Measurements from ENCODE around the gene GRAMD4.

Gene GRAMD4

DNA sequence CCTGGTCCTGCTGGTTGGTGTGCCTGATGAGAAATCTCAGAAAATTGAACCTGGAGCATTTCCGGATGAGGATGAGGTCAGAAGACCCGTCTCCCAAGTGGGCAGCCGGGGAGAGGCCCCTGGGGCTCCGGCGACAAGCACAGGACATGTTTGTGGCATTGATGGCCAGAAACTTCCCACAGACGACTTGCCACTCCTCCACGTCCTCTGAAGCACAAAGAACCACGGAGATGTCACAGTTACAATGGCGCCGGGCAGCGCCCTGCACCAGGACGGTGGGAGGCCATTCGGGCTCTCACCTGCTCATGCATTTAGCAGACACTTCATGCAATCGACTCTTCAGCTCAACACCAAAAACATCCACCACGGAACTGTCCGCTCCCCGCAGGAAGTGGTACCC lies 71.4 kb downstream of the GRAMD4 start:
- Histone ChIP-seq H3K27me3 (ENCODE audit: control insufficient read depth, insufficient read depth, low read length) (no peaks in the 10 kb centered on the region), H3K9ac (ENCODE audit: low read depth, low read length) (no peak overlapping the region), H3K9me3 (ENCODE audit: control insufficient read depth, insufficient read depth, low read length) (no peaks in the 10 kb centered on the region), H3K36me3 (ENCODE audit: control insufficient read depth, insufficient read depth, low read length) (peaks cover 31% of the 10 kb centered on the region), H3K4me3 (ENCODE audit: low read depth, low read length) (no peak overlapping the region), H3K4me1 (ENCODE audit: control insufficient read depth, insufficient read depth, low read length) (no peaks in the 10 kb centered on the region)

DNA sequence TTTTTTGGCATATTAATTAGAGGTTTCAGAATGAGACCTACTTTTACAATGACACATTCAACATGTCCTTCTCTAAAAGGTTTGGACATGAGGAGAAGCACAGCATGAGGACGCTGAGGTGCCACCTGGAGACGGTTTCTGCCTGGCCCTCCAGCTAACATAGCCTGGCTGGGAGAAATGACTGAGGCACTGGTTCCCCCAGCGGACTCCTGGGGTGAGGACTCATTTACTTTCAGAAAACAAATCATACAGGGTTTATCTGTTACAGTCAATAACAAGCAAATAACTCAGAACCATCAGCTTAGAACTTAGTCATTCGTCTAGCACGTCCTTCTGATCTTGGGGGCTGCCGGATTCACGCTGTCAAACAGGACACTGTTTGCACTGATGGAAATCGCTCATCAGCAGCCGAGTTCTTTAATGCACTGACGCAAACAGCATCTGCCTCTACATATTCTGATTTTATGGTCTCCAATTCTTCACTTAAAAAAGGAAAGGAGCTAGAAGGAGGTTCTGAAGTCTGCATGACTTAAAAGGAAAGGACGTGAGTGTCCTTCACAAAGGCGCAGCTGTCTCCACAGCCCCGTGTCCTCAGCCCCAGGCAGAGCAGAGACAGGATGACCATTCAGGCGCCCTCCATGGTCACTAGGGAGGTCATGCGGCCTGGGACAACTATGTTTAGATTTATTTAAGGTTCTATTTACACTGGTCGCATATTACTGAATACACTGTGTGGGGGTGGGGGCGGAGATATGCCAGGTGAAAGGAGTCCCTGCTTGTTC lies 73.6 kb downstream of the GRAMD4 start:
- H3K4me3 ChIP-seq (ENCODE audit: low read depth, low read length), result no peak overlapping the region
- H3K27me3 ChIP-seq (ENCODE audit: control insufficient read depth, insufficient read depth, low read length), result no peaks in the 10 kb centered on the region
- no peaks in the 10 kb centered on the region for H3K4me1 ChIP-seq (ENCODE audit: control insufficient read depth, insufficient read depth, low read length)
- H3K9me3 ChIP-seq (ENCODE audit: control insufficient read depth, insufficient read depth, low read length), result no peaks in the 10 kb centered on the region
- H3K36me3 ChIP-seq (ENCODE audit: control insufficient read depth, insufficient read depth, low read length), result peaks cover 27% of the 10 kb centered on the region
- H3K9ac ChIP-seq (ENCODE audit: low read depth, low read length), result no peak overlapping the region

DNA sequence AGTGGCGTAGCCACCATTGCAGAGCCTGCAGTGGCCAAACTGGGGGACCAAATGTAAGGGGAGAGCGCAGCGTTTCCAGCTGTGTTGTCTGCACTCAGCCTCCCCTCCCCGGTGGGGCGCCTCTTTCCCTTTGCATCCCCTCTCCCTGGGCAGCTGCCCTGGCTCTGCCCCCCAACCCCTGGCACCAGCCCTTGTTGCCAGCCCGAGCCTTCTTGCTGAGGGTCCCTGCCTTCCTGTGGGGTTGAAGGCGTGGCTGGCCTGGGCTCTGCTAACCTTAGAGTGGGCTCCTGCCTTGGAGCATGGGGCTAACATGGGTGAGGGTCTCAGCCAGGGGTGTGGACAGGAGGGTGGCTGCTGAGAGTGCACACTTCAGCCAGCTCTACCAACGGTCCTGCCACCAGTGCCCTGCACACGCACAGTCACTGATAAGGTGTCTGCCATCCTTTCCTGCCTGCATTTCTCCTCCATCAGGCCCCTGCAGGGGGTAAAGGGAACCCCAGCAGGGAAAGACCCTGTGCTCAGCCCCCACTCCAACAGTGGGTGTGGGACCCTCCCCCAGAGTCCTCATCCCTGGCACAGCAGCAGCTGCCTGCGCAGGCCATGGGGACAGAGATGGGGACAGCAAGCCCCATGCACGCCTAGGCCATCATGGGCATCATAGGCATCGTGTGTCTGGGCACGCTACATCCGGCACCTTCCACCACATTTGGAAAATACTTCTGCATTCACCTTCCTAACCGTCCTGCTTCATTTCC lies 74.4 kb downstream of the GRAMD4 start:
- no peak overlapping the region for H3K9ac ChIP-seq (ENCODE audit: low read depth, low read length)
- H3K9me3 ChIP-seq (ENCODE audit: control insufficient read depth, insufficient read depth, low read length), result no peaks in the 10 kb centered on the region
- peaks cover 32% of the 10 kb centered on the region for H3K36me3 ChIP-seq (ENCODE audit: control insufficient read depth, insufficient read depth, low read length)
- no peak overlapping the region for H3K4me3 ChIP-seq (ENCODE audit: low read depth, low read length)
- no peaks in the 10 kb centered on the region for H3K4me1 ChIP-seq (ENCODE audit: control insufficient read depth, insufficient read depth, low read length)
- no peaks in the 10 kb centered on the region for H3K27me3 ChIP-seq (ENCODE audit: control insufficient read depth, insufficient read depth, low read length)

DNA sequence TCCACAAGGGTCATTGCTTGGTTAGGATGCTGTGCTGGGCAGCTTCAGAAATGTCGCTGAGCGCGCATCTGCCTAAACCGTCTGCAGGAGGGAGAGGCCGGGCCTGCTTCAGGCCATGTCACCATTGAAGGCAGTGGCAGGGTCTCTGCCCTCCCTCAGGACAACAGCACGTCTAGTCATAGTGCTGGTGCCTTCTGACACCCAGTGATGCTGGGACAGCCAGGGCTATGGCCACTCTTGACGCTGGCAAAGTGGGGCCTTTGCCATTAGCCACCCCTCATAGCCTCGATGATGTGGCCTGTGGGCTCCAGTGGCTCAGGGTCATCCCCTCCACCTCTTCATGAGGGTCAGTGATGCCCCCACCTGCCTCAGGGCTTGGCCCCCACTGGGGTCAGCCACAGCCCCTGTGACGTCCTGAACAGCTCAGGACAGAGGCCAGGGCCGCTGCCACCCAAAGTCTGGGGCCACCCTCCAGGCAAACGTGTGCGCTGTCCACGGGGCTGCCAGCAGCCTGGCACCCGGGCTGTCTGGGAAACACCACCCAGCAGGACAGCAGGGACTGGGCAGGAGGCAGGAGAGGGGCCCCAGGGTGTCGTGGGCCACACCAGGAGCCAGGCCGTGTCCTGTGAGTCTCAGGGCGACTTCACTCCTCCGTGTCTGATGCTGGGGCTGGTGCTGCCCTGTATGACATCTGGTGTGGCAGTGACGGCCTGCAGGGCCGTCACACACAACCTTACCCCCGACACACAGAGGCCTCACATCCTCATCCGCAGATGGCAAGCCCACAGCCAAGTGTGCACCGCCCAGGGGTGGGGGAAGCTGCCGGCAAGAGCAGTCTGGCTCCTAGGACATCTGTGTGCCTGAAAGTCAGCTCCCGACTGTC lies 75.4 kb downstream of the GRAMD4 start:
- H3K27me3 ChIP-seq (ENCODE audit: control insufficient read depth, insufficient read depth, low read length), result no peaks in the 10 kb centered on the region
- H3K9me3 ChIP-seq (ENCODE audit: control insufficient read depth, insufficient read depth, low read length), result no peaks in the 10 kb centered on the region
- H3K4me1 ChIP-seq (ENCODE audit: control insufficient read depth, insufficient read depth, low read length), result no peaks in the 10 kb centered on the region
- H3K9ac ChIP-seq (ENCODE audit: low read depth, low read length), result no peak overlapping the region
- H3K36me3 ChIP-seq (ENCODE audit: control insufficient read depth, insufficient read depth, low read length), result peaks cover 32% of the 10 kb centered on the region
- no peak overlapping the region for H3K4me3 ChIP-seq (ENCODE audit: low read depth, low read length)

DNA sequence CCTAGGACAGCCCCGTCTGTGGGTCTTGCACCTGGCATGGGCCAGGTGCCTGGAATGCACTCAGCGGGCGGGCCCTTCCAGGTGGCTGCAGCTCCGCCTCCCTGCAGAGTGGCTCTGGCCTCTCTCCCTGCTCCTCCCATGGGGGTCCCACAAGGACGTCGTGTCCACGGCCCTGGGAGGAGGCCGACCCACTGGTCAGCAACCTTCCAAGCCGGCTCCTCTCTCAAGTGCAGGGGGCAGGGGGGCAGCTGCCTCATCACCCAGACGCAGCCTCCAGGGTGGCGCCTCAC lies 76.0 kb downstream of the GRAMD4 start:
- peaks cover 36% of the 10 kb centered on the region for H3K36me3 ChIP-seq (ENCODE audit: control insufficient read depth, insufficient read depth, low read length)
- no peak overlapping the region for H3K4me3 ChIP-seq (ENCODE audit: low read depth, low read length)
- H3K9ac ChIP-seq (ENCODE audit: low read depth, low read length), result no peak overlapping the region
- no peaks in the 10 kb centered on the region for H3K9me3 ChIP-seq (ENCODE audit: control insufficient read depth, insufficient read depth, low read length)
- no peaks in the 10 kb centered on the region for H3K27me3 ChIP-seq (ENCODE audit: control insufficient read depth, insufficient read depth, low read length)
- no peaks in the 10 kb centered on the region for H3K4me1 ChIP-seq (ENCODE audit: control insufficient read depth, insufficient read depth, low read length)

DNA sequence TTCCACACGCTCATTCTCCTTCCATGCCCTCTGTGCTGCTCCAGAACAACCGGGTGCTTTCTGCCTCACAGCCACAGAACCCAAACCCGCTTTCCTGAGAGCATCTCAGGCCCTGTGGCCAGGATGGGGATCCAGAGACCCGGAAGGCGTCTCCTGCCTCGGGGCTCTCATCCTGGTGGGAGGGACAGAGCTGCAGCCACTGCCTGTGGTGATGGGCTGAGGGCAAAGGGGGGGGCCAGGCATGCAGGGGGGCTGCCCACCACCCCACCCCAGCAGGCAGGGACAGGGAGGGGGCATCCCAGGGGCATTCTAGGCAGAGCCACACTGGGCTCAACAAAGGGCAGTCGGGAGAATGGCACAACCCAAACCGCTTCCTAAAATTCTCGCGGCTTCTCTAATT lies 76.4 kb downstream of the GRAMD4 start:
- H3K4me1 ChIP-seq (ENCODE audit: control insufficient read depth, insufficient read depth, low read length), result no peaks in the 10 kb centered on the region

DNA sequence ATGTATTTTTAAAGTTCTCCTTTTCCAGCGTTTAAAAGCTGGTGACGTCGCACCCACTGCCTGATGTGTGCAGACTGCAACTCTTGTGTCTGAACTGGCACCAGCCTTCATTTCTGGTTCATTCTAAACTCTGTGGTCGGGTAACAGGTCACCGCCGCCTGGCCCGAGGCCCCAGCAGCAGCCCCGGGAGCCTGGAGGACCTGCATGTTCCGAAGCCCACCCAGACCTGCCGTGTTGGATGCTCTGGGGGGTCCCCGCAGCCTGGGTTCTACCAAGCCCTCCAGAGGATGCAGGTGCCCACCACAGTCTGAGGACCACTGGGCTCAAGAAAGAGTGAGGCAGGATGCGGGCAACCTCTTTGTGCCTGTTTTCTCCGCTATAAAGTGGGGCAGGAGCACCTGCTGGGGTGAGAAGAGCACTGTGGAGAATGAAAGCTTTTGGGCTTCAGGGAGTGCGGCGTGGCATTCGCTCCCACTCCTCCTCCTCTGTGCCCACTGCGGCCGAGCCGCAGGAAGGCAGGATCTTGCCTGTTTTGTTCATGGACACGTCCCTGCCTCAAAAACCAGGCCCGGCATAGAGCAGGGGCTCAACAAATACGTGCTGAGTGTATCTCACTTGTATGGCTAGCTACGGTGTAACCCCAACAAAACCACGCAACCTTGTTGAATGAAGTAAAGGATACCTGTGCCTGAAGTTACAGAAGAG lies 77.8 kb downstream of the GRAMD4 start:
- H3K36me3 ChIP-seq (ENCODE audit: control insufficient read depth, insufficient read depth, low read length), result peaks cover 37% of the 10 kb centered on the region
- no peaks in the 10 kb centered on the region for H3K27me3 ChIP-seq (ENCODE audit: control insufficient read depth, insufficient read depth, low read length)
- H3K4me1 ChIP-seq (ENCODE audit: control insufficient read depth, insufficient read depth, low read length), result no peaks in the 10 kb centered on the region
- H3K9me3 ChIP-seq (ENCODE audit: control insufficient read depth, insufficient read depth, low read length), result no peaks in the 10 kb centered on the region
- no peak overlapping the region for H3K9ac ChIP-seq (ENCODE audit: low read depth, low read length)
- H3K4me3 ChIP-seq (ENCODE audit: low read depth, low read length), result no peak overlapping the region

More for the DNA sequence above, 76.4 kb downstream of the GRAMD4 start:
- H3K27me3 ChIP-seq (ENCODE audit: control insufficient read depth, insufficient read depth, low read length), result no peaks in the 10 kb centered on the region
- H3K9me3 ChIP-seq (ENCODE audit: control insufficient read depth, insufficient read depth, low read length), result no peaks in the 10 kb centered on the region
- peaks cover 35% of the 10 kb centered on the region for H3K36me3 ChIP-seq (ENCODE audit: control insufficient read depth, insufficient read depth, low read length)
- no peak overlapping the region for H3K9ac ChIP-seq (ENCODE audit: low read depth, low read length)
- no peak overlapping the region for H3K4me3 ChIP-seq (ENCODE audit: low read depth, low read length)

DNA sequence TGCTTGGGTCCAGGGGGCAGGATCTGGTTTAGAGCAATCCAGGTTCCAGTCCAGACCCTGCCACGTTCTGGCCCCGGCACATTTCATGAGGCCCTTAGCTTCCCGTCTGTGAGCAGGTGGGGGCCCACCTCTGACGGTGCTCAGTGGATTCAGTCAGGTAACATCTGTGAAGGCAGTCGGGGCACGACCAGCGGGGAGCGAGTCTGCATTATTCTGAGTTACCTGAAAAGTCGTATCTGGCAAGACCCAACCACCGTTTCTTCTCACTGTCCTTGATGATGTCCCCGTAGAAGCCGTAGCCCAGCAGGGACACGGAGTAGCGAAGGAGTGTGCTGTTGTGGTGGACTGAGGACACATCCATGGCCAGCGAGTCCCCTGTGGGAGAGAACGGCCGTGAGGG lies 78.9 kb downstream of the GRAMD4 start:
- Histone ChIP-seq H3K4me3 (ENCODE audit: low read depth, low read length) (no peak overlapping the region), H3K36me3 (ENCODE audit: control insufficient read depth, insufficient read depth, low read length) (peaks cover 37% of the 10 kb centered on the region), H3K9me3 (ENCODE audit: control insufficient read depth, insufficient read depth, low read length) (no peaks in the 10 kb centered on the region), H3K4me1 (ENCODE audit: control insufficient read depth, insufficient read depth, low read length) (no peaks in the 10 kb centered on the region), H3K9ac (ENCODE audit: low read depth, low read length) (no peak overlapping the region), H3K27me3 (ENCODE audit: control insufficient read depth, insufficient read depth, low read length) (no peaks in the 10 kb centered on the region)

DNA sequence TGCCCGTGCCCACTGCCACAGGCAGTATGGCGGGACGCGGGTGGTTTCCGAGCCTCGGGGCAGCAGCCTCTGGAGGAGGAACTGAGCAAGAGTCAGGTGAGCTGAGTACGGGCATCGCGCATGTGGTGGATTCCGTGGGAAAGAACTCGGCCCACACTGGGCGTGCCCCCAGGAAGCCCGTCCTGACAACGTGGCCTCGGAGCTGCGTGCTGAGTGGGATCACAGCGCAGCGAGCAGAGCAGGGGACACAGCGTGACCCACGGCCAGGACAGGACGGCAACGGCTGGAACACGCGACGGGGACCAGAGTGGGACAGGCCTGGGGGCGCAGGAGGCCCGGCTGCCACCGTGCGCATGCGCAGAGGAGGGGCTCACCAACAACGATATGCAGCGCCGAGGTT lies 81.1 kb downstream of the GRAMD4 start:
- Histone ChIP-seq H3K9ac (ENCODE audit: low read depth, low read length) (no peak overlapping the region), H3K27me3 (ENCODE audit: control insufficient read depth, insufficient read depth, low read length) (no peaks in the 10 kb centered on the region), H3K36me3 (ENCODE audit: control insufficient read depth, insufficient read depth, low read length) (peaks cover 24% of the 10 kb centered on the region), H3K4me1 (ENCODE audit: control insufficient read depth, insufficient read depth, low read length) (no peaks in the 10 kb centered on the region), H3K9me3 (ENCODE audit: control insufficient read depth, insufficient read depth, low read length) (no peaks in the 10 kb centered on the region), H3K4me3 (ENCODE audit: low read depth, low read length) (no peak overlapping the region)

DNA sequence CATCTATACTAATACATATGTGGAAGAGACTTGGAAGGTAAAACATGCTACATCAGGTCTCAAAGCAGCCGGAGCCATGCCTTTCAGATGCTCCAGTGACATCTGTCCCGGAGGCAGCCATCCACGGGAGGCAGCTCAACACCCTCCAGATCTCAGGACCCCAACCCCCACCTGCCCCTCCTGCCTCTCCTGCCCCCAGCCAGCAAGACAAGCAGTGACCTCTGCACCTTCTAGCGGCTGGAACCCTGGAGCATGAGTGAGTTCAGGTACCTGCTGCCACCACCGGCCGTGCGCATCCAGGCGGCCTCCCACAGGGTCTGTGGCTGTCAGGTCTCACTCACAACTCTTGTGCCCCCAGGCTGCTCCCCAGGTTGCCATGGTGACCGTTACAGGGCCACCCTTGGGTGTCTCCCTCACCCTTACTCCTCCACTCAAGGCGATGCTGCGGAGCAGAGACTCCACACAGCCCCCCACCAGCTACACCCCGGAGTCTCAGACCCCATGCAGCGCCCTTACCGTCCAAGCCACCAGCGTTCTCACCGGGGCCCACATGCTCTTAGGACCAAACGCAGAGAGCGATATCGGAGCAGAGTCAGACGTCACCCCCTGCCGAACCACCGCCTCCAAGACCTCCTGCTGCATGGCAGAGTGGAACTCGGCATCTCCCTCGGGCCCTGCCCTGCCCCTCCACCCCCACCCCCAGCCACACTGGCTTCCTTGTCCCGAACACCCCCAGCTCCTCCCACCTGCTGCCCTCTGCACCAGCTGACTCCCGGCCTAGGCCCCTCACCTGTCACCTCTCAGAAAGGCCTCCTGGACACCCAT lies 83.2 kb downstream of the GRAMD4 start:
- H3K4me3 ChIP-seq (ENCODE audit: low read depth, low read length), result no peak overlapping the region
- no peaks in the 10 kb centered on the region for H3K27me3 ChIP-seq (ENCODE audit: control insufficient read depth, insufficient read depth, low read length)
- no peaks in the 10 kb centered on the region for H3K4me1 ChIP-seq (ENCODE audit: control insufficient read depth, insufficient read depth, low read length)
- no peak overlapping the region for H3K9ac ChIP-seq (ENCODE audit: low read depth, low read length)
- H3K36me3 ChIP-seq (ENCODE audit: control insufficient read depth, insufficient read depth, low read length), result peaks cover 31% of the 10 kb centered on the region
- no peaks in the 10 kb centered on the region for H3K9me3 ChIP-seq (ENCODE audit: control insufficient read depth, insufficient read depth, low read length)

DNA sequence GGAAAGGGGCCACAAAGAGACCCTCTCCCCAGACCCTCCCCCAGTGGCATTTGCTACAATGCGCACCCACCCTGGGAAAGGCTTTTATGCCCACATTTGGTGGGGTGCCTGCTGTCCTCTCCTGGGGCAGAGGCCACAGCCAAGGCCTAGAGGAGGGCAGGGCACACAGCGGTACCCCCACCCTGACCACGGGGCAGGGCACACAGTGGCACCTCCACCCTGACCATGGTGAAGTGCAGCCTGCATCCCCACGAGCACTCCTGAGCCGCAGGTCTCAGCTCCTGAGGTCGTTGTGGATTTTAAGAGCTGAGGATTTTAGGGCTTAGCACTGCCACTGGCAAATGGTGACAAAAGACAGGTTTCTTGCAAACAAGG lies 83.8 kb downstream of the GRAMD4 start:
- H3K4me3 ChIP-seq (ENCODE audit: low read depth, low read length), result no peak overlapping the region
- H3K9ac ChIP-seq (ENCODE audit: low read depth, low read length), result no peak overlapping the region
- H3K9me3 ChIP-seq (ENCODE audit: control insufficient read depth, insufficient read depth, low read length), result no peaks in the 10 kb centered on the region
- H3K27me3 ChIP-seq (ENCODE audit: control insufficient read depth, insufficient read depth, low read length), result no peaks in the 10 kb centered on the region
- peaks cover 35% of the 10 kb centered on the region for H3K36me3 ChIP-seq (ENCODE audit: control insufficient read depth, insufficient read depth, low read length)
- no peaks in the 10 kb centered on the region for H3K4me1 ChIP-seq (ENCODE audit: control insufficient read depth, insufficient read depth, low read length)
